Neural progenitor cell (in vitro differentiated cells): Measurements from ENCODE around the gene POC1A.

Source experiments
- EZH2 ChIP-seq: fragments of 200-600 bp; sonication (generic); IDR thresholded peaks from 2 replicates; pipeline ENCODE4 v1.6.1; 2017; ENCODE audit warnings: antibody characterized with exemption, mild to moderate bottlenecking, moderate library complexity
- TF ChIP-seq, protein P1 (sequence below): fragments of 200-600 bp; sonication (generic); IDR thresholded peaks from 2 replicates; pipeline ENCODE4 v1.5.1; 2017; ENCODE audit warnings: antibody characterized with exemption, mild to moderate bottlenecking

DNA sequence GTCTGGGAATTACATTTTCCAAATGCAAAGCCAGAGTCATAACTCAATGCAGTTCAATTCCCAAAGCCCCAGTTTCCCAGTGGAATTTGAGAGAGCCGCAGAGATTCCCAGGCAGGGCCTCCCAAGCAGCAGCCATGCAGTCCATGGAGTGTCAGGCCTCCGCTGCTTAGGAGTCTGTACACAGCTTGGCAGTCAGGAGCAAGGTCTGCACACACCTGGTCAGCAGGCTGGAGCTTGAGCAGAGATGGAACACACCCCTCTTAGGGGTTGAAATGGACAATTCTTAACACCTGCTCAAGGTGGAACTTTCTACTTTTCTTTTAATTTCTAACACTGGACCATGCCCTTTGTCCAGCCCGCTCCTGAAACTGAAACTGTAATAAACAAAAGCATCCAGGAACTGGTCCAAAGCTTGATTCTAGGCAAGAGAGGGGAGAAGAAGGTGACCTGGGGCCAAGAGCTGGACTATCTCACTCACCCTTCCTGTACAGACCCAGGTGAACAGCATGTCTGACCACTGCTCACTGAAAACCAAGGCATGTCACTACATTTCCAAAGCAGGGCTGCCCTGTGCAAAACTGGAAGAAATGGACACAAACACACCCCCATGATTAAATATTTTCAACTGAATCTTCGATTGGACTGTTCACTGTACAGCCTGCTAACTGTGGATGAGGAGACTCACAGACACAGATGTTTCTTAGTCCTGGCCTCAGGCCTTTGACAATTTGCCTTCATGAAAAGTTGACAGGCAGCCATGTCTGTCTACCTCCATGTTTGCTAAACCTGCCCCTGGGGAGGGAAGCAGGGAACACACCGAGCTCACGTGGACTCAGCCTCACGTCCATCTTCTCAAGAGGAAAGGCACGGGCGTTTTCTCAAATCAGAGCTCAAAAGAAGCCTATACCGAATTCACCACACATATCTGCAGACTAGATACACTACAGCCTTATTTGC is 49.3 kb downstream of the POC1A start:
- TF ChIP-seq EZH2, result no peak
- TF ChIP-seq, protein P1, sequence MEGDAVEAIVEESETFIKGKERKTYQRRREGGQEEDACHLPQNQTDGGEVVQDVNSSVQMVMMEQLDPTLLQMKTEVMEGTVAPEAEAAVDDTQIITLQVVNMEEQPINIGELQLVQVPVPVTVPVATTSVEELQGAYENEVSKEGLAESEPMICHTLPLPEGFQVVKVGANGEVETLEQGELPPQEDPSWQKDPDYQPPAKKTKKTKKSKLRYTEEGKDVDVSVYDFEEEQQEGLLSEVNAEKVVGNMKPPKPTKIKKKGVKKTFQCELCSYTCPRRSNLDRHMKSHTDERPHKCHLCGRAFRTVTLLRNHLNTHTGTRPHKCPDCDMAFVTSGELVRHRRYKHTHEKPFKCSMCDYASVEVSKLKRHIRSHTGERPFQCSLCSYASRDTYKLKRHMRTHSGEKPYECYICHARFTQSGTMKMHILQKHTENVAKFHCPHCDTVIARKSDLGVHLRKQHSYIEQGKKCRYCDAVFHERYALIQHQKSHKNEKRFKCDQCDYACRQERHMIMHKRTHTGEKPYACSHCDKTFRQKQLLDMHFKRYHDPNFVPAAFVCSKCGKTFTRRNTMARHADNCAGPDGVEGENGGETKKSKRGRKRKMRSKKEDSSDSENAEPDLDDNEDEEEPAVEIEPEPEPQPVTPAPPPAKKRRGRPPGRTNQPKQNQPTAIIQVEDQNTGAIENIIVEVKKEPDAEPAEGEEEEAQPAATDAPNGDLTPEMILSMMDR, result no peak
